Measurements from ENCODE around the gene FSCN2. TPM values are rescaled to one million over a fixed set of nuclear protein-coding genes. Genes with fewer than 3 reads are reported as not detected.

The FSCN2 gene
- total RNA-seq, 1 experiment from 2014 or later, result 2.9 TPM

- TF ChIP-seq CTCF (IDR thresholded peaks at IDR 0.05; ENCODE audit: insufficient read depth in 1 of 2, low read depth in 1 of 2, low read length in 1 of 2, severe bottlenecking in 1 of 2, unreplicated experiment in 1 of 2), result no peak
- intact Hi-C loops (cut with micrococcal nuclease; ENCODE audit: unreplicated experiment), result loop anchor here (2.0 kb wide), 1 partner anchor 44 kb away; no protein-coding TSS in a partner anchor
- peak in 1 of 2 experiments; percentile 37 for DNase-seq
- ChIA-PET CTCF (interaction anchor here (1.1 kb wide), 1 partner anchor 38 kb away, joined by 5 read pairs; no protein-coding TSS in a partner anchor), POLR2A (no interaction called here)
- peaks cover 18% of the 10 kb centered on the region for H3K4me1 ChIP-seq
- BruUV-seq (replicated peaks), result no TSS peak
- H3K9me3 ChIP-seq, result no peaks in the 10 kb centered on the region
- no peak overlapping the region for H3K4me3 ChIP-seq (ENCODE audit: low read depth, low read length)
- no peaks in the 10 kb centered on the region for H3K27me3 ChIP-seq (replicated peaks; ENCODE audit: control insufficient read depth, insufficient read depth, low read length)
- no peaks in the 10 kb centered on the region; the same call in none of the 2 replicates for H3K36me3 ChIP-seq (ENCODE audit: control insufficient read depth, insufficient read depth, low read length)
- Mint-ChIP-seq H3K4me1 (ENCODE audit: low read depth, unreplicated experiment) (peaks cover 12% of the 10 kb centered on the region), H3K27ac (ENCODE audit: unreplicated experiment) (peak overlapping the region; percentile 59), H3K36me3 (ENCODE audit: insufficient read depth, unreplicated experiment) (peaks cover 93% of the 10 kb centered on the region), H3K4me3 (ENCODE audit: unreplicated experiment) (no peak overlapping the region), H3K9me3 (ENCODE audit: unreplicated experiment) (no peaks in the 10 kb centered on the region), H3K27me3 (ENCODE audit: insufficient read depth, unreplicated experiment) (no peaks in the 10 kb centered on the region)
These were observed 28.7 kb downstream of the FSCN2 start for GRCh38 chr17:81556863-81557262.

DNA sequence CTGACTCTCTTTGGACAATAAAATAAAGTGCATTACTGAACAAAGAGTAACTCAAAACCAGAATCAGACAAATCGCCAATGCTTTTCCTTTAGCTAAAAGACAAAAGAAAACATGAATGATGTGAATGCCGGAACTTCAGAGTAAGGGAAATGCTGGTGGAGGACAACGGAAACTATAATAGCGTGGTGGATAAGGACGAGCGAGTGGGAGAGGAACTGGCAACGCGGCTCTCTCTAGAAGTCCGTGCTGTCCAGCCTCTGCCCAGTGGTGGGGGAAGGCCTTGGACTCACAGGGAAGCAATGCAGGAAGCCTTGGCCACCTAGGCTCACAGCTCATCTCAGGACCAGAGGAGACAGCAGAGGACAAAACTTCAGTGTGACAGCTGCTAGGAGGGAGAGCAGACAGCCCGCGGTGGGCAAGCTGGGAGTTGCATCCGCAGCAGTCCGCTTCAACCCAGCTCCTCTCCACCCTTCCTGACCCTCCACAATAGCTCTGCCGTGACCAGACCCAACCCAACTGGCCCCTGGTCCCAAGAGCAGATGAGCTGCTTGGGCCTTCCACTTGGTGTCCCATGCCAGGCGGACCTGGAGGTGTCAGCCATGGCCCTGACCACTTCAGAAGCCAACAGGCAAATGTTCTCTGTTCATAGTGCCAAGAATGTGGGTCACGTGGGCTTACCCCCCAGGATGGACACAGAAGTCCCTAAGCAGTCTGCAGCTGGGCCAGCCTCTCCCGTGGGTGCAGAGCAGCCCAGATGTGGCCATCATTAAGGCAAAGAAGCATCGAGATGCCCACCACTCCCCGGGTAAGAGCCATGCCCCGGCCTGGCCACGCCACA lies 29.3 kb downstream of the FSCN2 start:
- ChIA-PET CTCF (no interaction called here), POLR2A (interaction anchor here (0.6 kb wide), 1 partner anchor 1159 kb away, joined by 6 read pairs; the partner anchor contains the start of gene FN3KRP)
- Histone ChIP-seq H3K36me3 (ENCODE audit: control insufficient read depth, insufficient read depth, low read length) (no peaks in the 10 kb centered on the region; the same call in none of the 2 replicates), H3K4me1 (peaks cover 18% of the 10 kb centered on the region), H3K9me3 (no peaks in the 10 kb centered on the region), H3K4me3 (ENCODE audit: low read depth, low read length) (no peak overlapping the region), H3K27me3 (replicated peaks; ENCODE audit: control insufficient read depth, insufficient read depth, low read length) (no peaks in the 10 kb centered on the region)
- DNase-seq, result peak in 1 of 2 experiments; percentile 39
- no TSS peak for BruUV-seq (replicated peaks)
- no peaks in the 10 kb centered on the region for H3K27me3 Mint-ChIP-seq (ENCODE audit: insufficient read depth, unreplicated experiment)
- H3K9me3 Mint-ChIP-seq (ENCODE audit: unreplicated experiment), result no peaks in the 10 kb centered on the region
- intact Hi-C loops (cut with micrococcal nuclease; ENCODE audit: unreplicated experiment), result loop anchor here (2.0 kb wide), 1 partner anchor 43 kb away; no protein-coding TSS in a partner anchor
- H3K4me3 Mint-ChIP-seq (ENCODE audit: unreplicated experiment), result no peak overlapping the region
- no peak for TF ChIP-seq CTCF (IDR thresholded peaks at IDR 0.05; ENCODE audit: insufficient read depth in 1 of 2, low read depth in 1 of 2, low read length in 1 of 2, severe bottlenecking in 1 of 2, unreplicated experiment in 1 of 2)
- H3K36me3 Mint-ChIP-seq (ENCODE audit: insufficient read depth, unreplicated experiment), result peaks cover 94% of the 10 kb centered on the region
- peak overlapping the region; percentile 1 for H3K27ac Mint-ChIP-seq (ENCODE audit: unreplicated experiment)
- H3K4me1 Mint-ChIP-seq (ENCODE audit: low read depth, unreplicated experiment), result peaks cover 12% of the 10 kb centered on the region

DNA sequence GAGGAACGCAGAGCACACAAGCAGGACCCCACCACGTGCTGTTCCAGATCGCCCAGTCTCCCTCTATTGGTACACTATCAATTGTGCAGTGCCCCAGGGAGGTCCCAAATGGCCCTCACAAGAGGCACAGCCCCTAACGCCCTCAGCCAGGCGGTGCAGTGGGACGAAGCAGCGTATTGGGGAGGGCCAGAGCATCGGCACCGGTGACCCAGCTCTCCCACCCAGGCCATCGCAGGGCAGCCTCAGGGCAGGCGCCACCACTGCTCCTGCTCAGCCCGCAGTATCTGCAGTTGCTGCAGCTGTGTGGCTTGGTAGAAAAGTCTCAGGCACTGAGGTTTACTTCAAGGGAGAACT lies 29.9 kb downstream of the FSCN2 start:
- Histone ChIP-seq H3K4me3 (ENCODE audit: low read depth, low read length) (no peak overlapping the region), H3K9me3 (no peaks in the 10 kb centered on the region), H3K27me3 (replicated peaks; ENCODE audit: control insufficient read depth, insufficient read depth, low read length) (no peaks in the 10 kb centered on the region), H3K4me1 (peaks cover 18% of the 10 kb centered on the region), H3K36me3 (ENCODE audit: control insufficient read depth, insufficient read depth, low read length) (peaks cover 1% of the 10 kb centered on the region)
- Mint-ChIP-seq H3K4me1 (ENCODE audit: low read depth, unreplicated experiment) (peaks cover 12% of the 10 kb centered on the region), H3K27ac (ENCODE audit: unreplicated experiment) (peak overlapping the region; percentile 1), H3K9me3 (ENCODE audit: unreplicated experiment) (no peaks in the 10 kb centered on the region), H3K27me3 (ENCODE audit: insufficient read depth, unreplicated experiment) (no peaks in the 10 kb centered on the region), H3K36me3 (ENCODE audit: insufficient read depth, unreplicated experiment) (peaks cover 94% of the 10 kb centered on the region), H3K4me3 (ENCODE audit: unreplicated experiment) (no peak overlapping the region)
- BruUV-seq (replicated peaks), result no TSS peak
- no peak for DNase-seq
- no peak for TF ChIP-seq CTCF (IDR thresholded peaks at IDR 0.05; ENCODE audit: insufficient read depth in 1 of 2, low read depth in 1 of 2, low read length in 1 of 2, severe bottlenecking in 1 of 2, unreplicated experiment in 1 of 2)
- POLR2A ChIA-PET, result no interaction called here
- intact Hi-C loops (cut with micrococcal nuclease; ENCODE audit: unreplicated experiment), result no loop called here
- CTCF ChIA-PET, result no interaction called here
